ENCODE measurements around the gene ALDH16A1. TPM values are rescaled to one million over a fixed set of nuclear protein-coding genes. Genes with fewer than 3 reads are reported as not detected.

ALDH16A1 gene
- total and polyA plus RNA-seq, 2 donors (not counting 3 experiments of a cell fraction or from before 2014, with no cell fraction given), result 27.6 to 33.2 TPM

DNA sequence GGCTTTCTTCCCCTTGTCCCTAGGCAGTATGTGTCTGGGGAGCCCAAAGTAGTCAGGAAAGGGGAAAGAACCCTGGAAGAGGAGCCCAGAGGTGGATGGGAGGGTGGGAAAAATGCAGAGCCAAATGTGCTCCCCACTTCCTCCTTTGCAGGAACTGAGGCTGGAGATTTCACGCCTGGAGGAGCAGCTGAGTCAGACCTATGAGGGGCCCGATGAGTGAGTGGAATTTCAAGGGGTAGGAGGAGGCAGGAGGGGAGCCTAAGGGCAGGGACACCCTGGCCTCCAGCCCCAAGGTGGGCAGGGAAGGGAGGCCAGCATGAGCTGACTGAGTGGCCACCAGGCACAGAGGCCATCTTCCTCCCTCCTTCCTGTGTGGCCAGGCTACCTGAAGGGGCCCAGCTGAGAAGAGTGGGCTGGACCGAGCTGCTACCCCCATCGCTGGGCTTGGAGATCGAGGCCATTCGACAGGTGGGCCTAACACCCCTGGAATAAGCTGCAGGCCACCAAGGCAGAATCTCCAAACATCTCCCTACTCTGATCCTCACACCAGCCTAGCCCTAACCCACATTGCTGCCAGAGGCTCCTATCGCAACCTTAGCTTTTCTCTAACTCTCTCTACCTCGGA is 44.1 kb upstream of the ALDH16A1 start:
- no peak for TF ChIP-seq MYC (IDR thresholded peaks at IDR 0.05; ENCODE audit: low read depth, low read length)
- no peak for TF ChIP-seq POLR2A (IDR thresholded peaks at IDR 0.05; ENCODE audit: low read depth, low read length)
- TF ChIP-seq EZH2 (IDR thresholded peaks at IDR 0.05; ENCODE audit: borderline replicate concordance, low read depth, low read length, severe bottlenecking), result no peak
- no peak for TF ChIP-seq GATA2 (IDR thresholded peaks at IDR 0.05; ENCODE audit: insufficient read depth, insufficient read length, low read depth, low read length)
- TF ChIP-seq JUN (IDR thresholded peaks at IDR 0.05; ENCODE audit: borderline replicate concordance, insufficient read depth, insufficient read length, low read depth), result no peak
- no peak for TF ChIP-seq POLR2AphosphoS5 (IDR thresholded peaks at IDR 0.05; ENCODE audit: insufficient read depth, low read depth, low read length)
- TF ChIP-seq CTCF (IDR thresholded peaks at IDR 0.05; ENCODE audit: extremely low read depth in 1 of 2, insufficient read depth in 1 of 2, low read depth in 1 of 2, low read length in 2 of 2), result no peak
- TF ChIP-seq, protein P1, sequence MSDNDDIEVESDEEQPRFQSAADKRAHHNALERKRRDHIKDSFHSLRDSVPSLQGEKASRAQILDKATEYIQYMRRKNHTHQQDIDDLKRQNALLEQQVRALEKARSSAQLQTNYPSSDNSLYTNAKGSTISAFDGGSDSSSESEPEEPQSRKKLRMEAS (IDR thresholded peaks at IDR 0.05; ENCODE audit: insufficient read depth, insufficient read length), result no peak
- no peak for TF ChIP-seq FOS (IDR thresholded peaks at IDR 0.05; ENCODE audit: borderline replicate concordance, insufficient read depth, low read length)
- H3K36me3 ChIP-seq (ENCODE audit: control insufficient read depth in 2 of 2, extremely low read depth in 1 of 2, insufficient read depth in 2 of 2, low read length in 2 of 2), result no peaks in the 10 kb centered on the region
- CTCF ChIA-PET, result interaction anchor here (0.9 kb wide), 1 partner anchor 17 kb away, joined by 3 read pairs; no protein-coding TSS in a partner anchor
- POLR2A ChIA-PET, result no interaction called here
- no peaks in the 10 kb centered on the region for H3K9me1 ChIP-seq (replicated peaks; ENCODE audit: control insufficient read depth, extremely low read depth, insufficient read depth, low read length)
- no peaks in the 10 kb centered on the region for H3K27me3 ChIP-seq (ENCODE audit: control insufficient read depth in 2 of 2, insufficient read depth in 2 of 2, low read length in 2 of 2)
- no peaks in the 10 kb centered on the region for H3K79me2 ChIP-seq (ENCODE audit: control insufficient read depth, insufficient read depth, low read length)
- no peaks in the 10 kb centered on the region for H3K9me3 ChIP-seq (replicated peaks; ENCODE audit: control insufficient read depth, insufficient read depth, low read length)
- intact Hi-C loops (cut with micrococcal nuclease) (no loop called here), dilution Hi-C loops (cut with MboI; ENCODE audit: extremely low pct_ligation_motif_present, low sequenced_read_pairs) (no loop called here)
- H3K4me1 ChIP-seq (ENCODE audit: control insufficient read depth, extremely low read depth, insufficient read depth, low read length), result no peaks in the 10 kb centered on the region
- no peak overlapping the region for H3K4me2 ChIP-seq (ENCODE audit: insufficient read depth, low read length)
- FAIRE-seq, result no peak
- BruUV-seq (replicated peaks), result no TSS peak
- H3K4me3 ChIP-seq (replicated peaks in 1 of 3; ENCODE audit: insufficient read depth in 1 of 3, low read depth in 1 of 3, low read length in 3 of 3), result no peak overlapping the region
- H3K27ac ChIP-seq (ENCODE audit: insufficient read depth, low read depth, low read length), result no peak overlapping the region
- H2AFZ ChIP-seq (ENCODE audit: low read depth, low read length), result no peak overlapping the region
- DNase-seq (ENCODE audit: low read depth, low spot score), result no peak
- H3K9ac ChIP-seq (replicated peaks; ENCODE audit: extremely low read depth, insufficient read depth, low read length), result no peak overlapping the region
- H4K20me1 ChIP-seq (replicated peaks; ENCODE audit: control insufficient read depth, extremely low read depth, insufficient read depth, low read length), result no peaks in the 10 kb centered on the region
